ENCODE data around the gene PTPRG.

- TF ChIP-seq EP300 (IDR thresholded peaks at IDR 0.05; ENCODE audit: borderline replicate concordance) (no peak), MAX (IDR thresholded peaks at IDR 0.05) (no peak), YY1 (IDR thresholded peaks at IDR 0.05; ENCODE audit: low read depth) (no peak), EGR1 (IDR thresholded peaks at IDR 0.05) (no peak), RAD21 (IDR thresholded peaks at IDR 0.05; ENCODE audit: low read depth) (no peak), FOXM1 (IDR thresholded peaks at IDR 0.05; ENCODE audit: borderline replicate concordance, low read depth) (no peak), TCF12 (IDR thresholded peaks at IDR 0.05; ENCODE audit: low read depth) (no peak), NFIC (IDR thresholded peaks at IDR 0.05) (no peak), TEAD4 (IDR thresholded peaks at IDR 0.05) (no peak), TAF1 (IDR thresholded peaks at IDR 0.05; ENCODE audit: low read depth) (no peak), USF1 (IDR thresholded peaks at IDR 0.05) (no peak), CEBPB (IDR thresholded peaks at IDR 0.05) (no peak)
- TF ChIP-seq, protein P1, sequence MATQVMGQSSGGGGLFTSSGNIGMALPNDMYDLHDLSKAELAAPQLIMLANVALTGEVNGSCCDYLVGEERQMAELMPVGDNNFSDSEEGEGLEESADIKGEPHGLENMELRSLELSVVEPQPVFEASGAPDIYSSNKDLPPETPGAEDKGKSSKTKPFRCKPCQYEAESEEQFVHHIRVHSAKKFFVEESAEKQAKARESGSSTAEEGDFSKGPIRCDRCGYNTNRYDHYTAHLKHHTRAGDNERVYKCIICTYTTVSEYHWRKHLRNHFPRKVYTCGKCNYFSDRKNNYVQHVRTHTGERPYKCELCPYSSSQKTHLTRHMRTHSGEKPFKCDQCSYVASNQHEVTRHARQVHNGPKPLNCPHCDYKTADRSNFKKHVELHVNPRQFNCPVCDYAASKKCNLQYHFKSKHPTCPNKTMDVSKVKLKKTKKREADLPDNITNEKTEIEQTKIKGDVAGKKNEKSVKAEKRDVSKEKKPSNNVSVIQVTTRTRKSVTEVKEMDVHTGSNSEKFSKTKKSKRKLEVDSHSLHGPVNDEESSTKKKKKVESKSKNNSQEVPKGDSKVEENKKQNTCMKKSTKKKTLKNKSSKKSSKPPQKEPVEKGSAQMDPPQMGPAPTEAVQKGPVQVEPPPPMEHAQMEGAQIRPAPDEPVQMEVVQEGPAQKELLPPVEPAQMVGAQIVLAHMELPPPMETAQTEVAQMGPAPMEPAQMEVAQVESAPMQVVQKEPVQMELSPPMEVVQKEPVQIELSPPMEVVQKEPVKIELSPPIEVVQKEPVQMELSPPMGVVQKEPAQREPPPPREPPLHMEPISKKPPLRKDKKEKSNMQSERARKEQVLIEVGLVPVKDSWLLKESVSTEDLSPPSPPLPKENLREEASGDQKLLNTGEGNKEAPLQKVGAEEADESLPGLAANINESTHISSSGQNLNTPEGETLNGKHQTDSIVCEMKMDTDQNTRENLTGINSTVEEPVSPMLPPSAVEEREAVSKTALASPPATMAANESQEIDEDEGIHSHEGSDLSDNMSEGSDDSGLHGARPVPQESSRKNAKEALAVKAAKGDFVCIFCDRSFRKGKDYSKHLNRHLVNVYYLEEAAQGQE (IDR thresholded peaks at IDR 0.05; ENCODE audit: low read depth), result no peak
These were observed 106.4 kb downstream of the PTPRG start for GRCh38 chr3:61667814-61668213.
